Left lung (tissue), 10 donors: ENCODE measurements around the gene PHRF1. TPM values are rescaled to one million over a fixed set of nuclear protein-coding genes. Genes with fewer than 3 reads are reported as not detected.

Experiments
- ATAC-seq: fragments of 200-7000 bp; cut with Tn5 transposase; one replicate; pipeline ENCODE4 v1.9.1; 2020; ENCODE audit warnings: moderate library complexity
- DNase-seq, 4 donors: peaks; one replicate each; pipeline ENCODE4 v3.0.0-alpha.2; 2013 to 2020
- H3K27ac ChIP-seq, 2 donors: fragments of 200-600 bp; sonication (generic) in 1 of 2; one replicate each; pipeline versions ENCODE4 v1.5.0 to v1.8.0; 2020 to 2021
- H3K27me3 ChIP-seq, 2 donors: fragments of 200-600 bp; sonication (generic) in 1 of 2; one replicate each; pipeline versions ENCODE4 v1.5.0 to v1.8.0; 2020 to 2021
- H3K36me3 ChIP-seq, 2 donors: fragments of 200-600 bp; sonication (generic) in 1 of 2; one replicate each; pipeline versions ENCODE4 v1.5.0 to v1.8.0; 2020 to 2021
- H3K4me1 ChIP-seq, 2 donors: fragments of 200-600 bp; one replicate each; pipeline ENCODE4 v1.8.0; 2021
- H3K4me3 ChIP-seq, 2 donors: fragments of 200-600 bp; sonication (generic) in 1 of 2; one replicate each; pipeline versions ENCODE4 v1.5.0 to v1.8.0; 2020 to 2021; ENCODE audit warnings: mild to moderate bottlenecking in 1 of 2
- H3K9me3 ChIP-seq, 2 donors: fragments of 200-600 bp; sonication (generic) in 1 of 2; one replicate each; pipeline versions ENCODE4 v1.5.0 to v1.8.0; 2020 to 2021
- intact Hi-C, 2 donors: fragments of 100-400 bp; cut with DNase I; formaldehyde crosslinking; loops; one replicate each; pipeline versions ENCODE4 v1.11.2 to v1.14.2; 2022
- polyA plus RNA-seq, 6 donors: library from polyadenylated mRNA; unstranded; fragments of 120-200 nt; gene quantifications; one replicate each; pipeline ENCODE4 v1.2.1, GENCODE V29; 2013; ENCODE audit not compliant: insufficient read length in 6 of 6
- total RNA-seq, 2 donors: library from RNA; stranded (reverse); fragmentation: NEBNext Ultra II Directional; extraction: Animal tissue kit (Norgen Biotek cat#: 25700); gene quantifications; one replicate each; pipeline ENCODE4 v1.2.1, GENCODE V29; 2021
- TF ChIP-seq, protein P1 (sequence below), 2 donors: fragments of 200-600 bp; sonication (generic) in 1 of 2; IDR thresholded peaks; one replicate each; pipeline versions ENCODE4 v1.5.0 to v1.8.0; 2021; ENCODE audit warnings: antibody characterized with exemption in 2 of 2
- donor health status: DM: no; HTN: yes; CAD: no.
- donor health status: DM: no; HTN: no; CAD: no.

PHRF1 gene
- total and polyA plus RNA-seq, 8 donors: 18.6 to 32.7 (median 23.8) TPM

- DNase-seq (peak in 1 of 4 donors; percentile 78), ATAC-seq (no peak)
- TF ChIP-seq, protein P1, sequence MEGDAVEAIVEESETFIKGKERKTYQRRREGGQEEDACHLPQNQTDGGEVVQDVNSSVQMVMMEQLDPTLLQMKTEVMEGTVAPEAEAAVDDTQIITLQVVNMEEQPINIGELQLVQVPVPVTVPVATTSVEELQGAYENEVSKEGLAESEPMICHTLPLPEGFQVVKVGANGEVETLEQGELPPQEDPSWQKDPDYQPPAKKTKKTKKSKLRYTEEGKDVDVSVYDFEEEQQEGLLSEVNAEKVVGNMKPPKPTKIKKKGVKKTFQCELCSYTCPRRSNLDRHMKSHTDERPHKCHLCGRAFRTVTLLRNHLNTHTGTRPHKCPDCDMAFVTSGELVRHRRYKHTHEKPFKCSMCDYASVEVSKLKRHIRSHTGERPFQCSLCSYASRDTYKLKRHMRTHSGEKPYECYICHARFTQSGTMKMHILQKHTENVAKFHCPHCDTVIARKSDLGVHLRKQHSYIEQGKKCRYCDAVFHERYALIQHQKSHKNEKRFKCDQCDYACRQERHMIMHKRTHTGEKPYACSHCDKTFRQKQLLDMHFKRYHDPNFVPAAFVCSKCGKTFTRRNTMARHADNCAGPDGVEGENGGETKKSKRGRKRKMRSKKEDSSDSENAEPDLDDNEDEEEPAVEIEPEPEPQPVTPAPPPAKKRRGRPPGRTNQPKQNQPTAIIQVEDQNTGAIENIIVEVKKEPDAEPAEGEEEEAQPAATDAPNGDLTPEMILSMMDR (IDR thresholded peaks at IDR 0.05): no peak
- Histone ChIP-seq H3K4me1 (peaks cover 7 to 42% of the 10 kb centered on the region in 2 donors), H3K27ac (no peak overlapping the region), H3K9me3 (no peaks in the 10 kb centered on the region), H3K36me3 (peaks cover 0 to 13% of the 10 kb centered on the region in 2 donors), H3K27me3 (peaks cover 0 to 23% of the 10 kb centered on the region in 2 donors), H3K4me3 (peak overlapping the region in 1 of 2 donors; percentile 89)
- intact Hi-C loops: no loop called here
Observed at GRCh38 chr11:563066-563811, 13.0 kb upstream of the PHRF1 start.

- no peaks in the 10 kb centered on the region for H3K9me3 ChIP-seq
- no peak overlapping the region for H3K27ac ChIP-seq
- DNase-seq (peak in 1 of 4 donors; percentile 55), ATAC-seq (no peak)
- H3K4me1 ChIP-seq: peaks cover 9 to 44% of the 10 kb centered on the region in 2 donors
- peaks cover 0 to 20% of the 10 kb centered on the region in 2 donors for H3K27me3 ChIP-seq
- H3K4me3 ChIP-seq: no peak overlapping the region
- H3K36me3 ChIP-seq: peaks cover 0 to 13% of the 10 kb centered on the region in 2 donors
- TF ChIP-seq, protein P1 (IDR thresholded peaks at IDR 0.05): no peak
- intact Hi-C loops: no loop called here
Observed at GRCh38 chr11:563812-564578, 12.3 kb upstream of the PHRF1 start.

GRCh38 chr11:565921-566509, 10.3 kb upstream of the PHRF1 start:
- DNase-seq (peak in 1 of 4 donors; percentile 61), ATAC-seq (no peak)
- Histone ChIP-seq H3K27ac (no peak overlapping the region), H3K4me3 (no peak overlapping the region), H3K27me3 (peaks cover 0 to 19% of the 10 kb centered on the region in 2 donors), H3K9me3 (no peaks in the 10 kb centered on the region), H3K4me1 (peaks cover 6 to 38% of the 10 kb centered on the region in 2 donors), H3K36me3 (peaks cover 0 to 13% of the 10 kb centered on the region in 2 donors)
- TF ChIP-seq, protein P1 (IDR thresholded peaks at IDR 0.05): no peak
- intact Hi-C loops: no loop called here

DNA sequence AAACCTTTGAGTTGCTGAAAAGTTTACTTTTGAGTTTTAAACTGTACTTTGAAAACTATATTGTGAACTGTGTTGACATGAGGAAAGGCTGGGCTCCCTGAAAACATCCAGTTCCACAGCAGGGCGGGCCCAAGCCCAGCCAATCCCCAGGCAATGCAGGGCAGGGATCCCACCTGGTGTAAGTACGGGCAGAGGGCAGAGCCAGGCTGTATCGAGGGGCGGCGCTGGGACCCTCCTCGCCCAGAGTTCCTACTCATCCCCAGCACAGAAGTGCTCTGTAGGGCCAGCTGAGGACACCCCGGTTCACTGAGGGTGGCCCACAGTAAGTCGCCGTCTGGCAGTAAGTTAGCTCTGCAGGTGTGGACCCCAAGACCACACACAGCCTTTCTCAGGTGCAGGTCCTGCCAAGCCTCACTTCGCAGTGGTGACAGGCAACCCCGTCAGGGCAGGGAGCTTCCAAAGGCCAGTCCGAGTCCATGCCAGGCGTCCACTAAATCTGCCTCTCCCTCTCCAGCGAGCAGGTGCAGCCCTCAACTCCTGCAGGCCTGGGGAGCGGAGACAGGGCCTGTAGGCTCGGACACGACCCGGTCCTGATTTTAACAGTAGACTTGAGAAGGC, 9.2 kb upstream of the PHRF1 start:
- peaks cover 0 to 13% of the 10 kb centered on the region in 2 donors for H3K36me3 ChIP-seq
- no peak overlapping the region for H3K27ac ChIP-seq
- H3K27me3 ChIP-seq: peaks cover 0 to 19% of the 10 kb centered on the region in 2 donors
- DNase-seq (no peak), ATAC-seq (no peak)
- H3K9me3 ChIP-seq: no peaks in the 10 kb centered on the region
- TF ChIP-seq, protein P1 (IDR thresholded peaks at IDR 0.05): no peak
- peaks cover 6 to 27% of the 10 kb centered on the region in 2 donors for H3K4me1 ChIP-seq
- intact Hi-C loops: no loop called here
- peak overlapping the region in 1 of 2 donors; percentile 53 for H3K4me3 ChIP-seq
